Pancreas (tissue), 10 donors: ENCODE results near the gene EDNRB. TPM values are rescaled to one million over a fixed set of nuclear protein-coding genes. Genes with fewer than 3 reads are reported as not detected.

Source experiments
- ATAC-seq, 4 donors: fragments of 200-7000 bp; cut with Tn5 transposase; one replicate each; pipeline versions ENCODE4 v1.8.0 to v1.9.1; 2020; ENCODE audit warnings: mild to moderate bottlenecking in 4 of 4, moderate library complexity in 4 of 4
- DNase-seq, 6 donors: peaks; one replicate each; pipeline ENCODE4 v3.0.0-alpha.2; 2020
- FAIRE-seq: peaks from 2 replicates; lab custom pipeline; 2012; peaks lifted over from hg19 to GRCh38; lab: Jason Lieb, UNC
- H3K27ac ChIP-seq, 4 donors: fragments of 200-600 bp; sonication (generic); 1 replicate in 3 of 4; 2 replicates in 1 of 4; pipeline versions ENCODE4 v1.5.0 to v1.8.0; 2020
- H3K27me3 ChIP-seq, 4 donors: fragments of 200-600 bp; one replicate each; pipeline ENCODE4 v1.8.0; 2021
- H3K36me3 ChIP-seq, 3 donors: fragments of 200-600 bp; sonication (generic) in 1 of 3; one replicate each; pipeline versions ENCODE4 v1.5.0 to v1.8.0; 2020 to 2021
- H3K4me1 ChIP-seq, 3 donors: fragments of 200-600 bp; one replicate each; pipeline ENCODE4 v1.8.0; 2021
- H3K4me3 ChIP-seq, 4 donors: fragments of 200-600 bp; sonication (generic) in 2 of 4; one replicate each; pipeline versions ENCODE4 v1.5.0 to v1.8.0; 2020 to 2021
- H3K9me3 ChIP-seq, 4 donors: fragments of 200-600 bp; one replicate each; pipeline ENCODE4 v1.8.0; 2021
- CTCF ChIP-seq, 4 donors: fragments of 200-600 bp; sonication (generic) in 3 of 4; IDR thresholded peaks; one replicate each; pipeline versions ENCODE4 v1.5.0 to v1.8.0; 2021; ENCODE audit warnings: antibody characterized with exemption in 4 of 4
- WGBS, 2 donors: extraction: QIAGEN DNeasy Blood & Tissue Kit; methylation state at CpG; one replicate each; pipeline ENCODE4 v1.1.7; 2013; 5-methylcytosine and 5-hydroxymethylcytosine counted together
- intact Hi-C, 3 donors: fragments of 100-400 bp; cut with DNase I; formaldehyde crosslinking; loops; one replicate each; pipeline versions ENCODE4 v1.11.1 to v1.14.2; 2022
- polyA plus RNA-seq, 2 donors: library from polyadenylated mRNA; stranded (reverse); fragments of 200-250 nt; gene quantifications; one replicate each; pipeline ENCODE4 v1.2.3, GENCODE V29; 2013
- total RNA-seq, 6 donors: library from RNA; stranded (reverse); fragmentation: NEBNext Ultra II Directional in 4 of 6; extraction: Animal tissue kit (Norgen Biotek cat#: 25700) in 4 of 6; gene quantifications; one replicate each; pipeline versions ENCODE4 v1.2.1 to v1.2.4, GENCODE V29; 2021 to 2023
- donor health status: healthy with polysubstance abuse.
- donor health status: DM: no; HTN: no; CAD: no; lungs with moderate emphysema.
- donor health status: DM: no; HTN: no; CAD: no.
- donor health status: control.
- donor health status: control.
- donor health status: Bipolar disorder and iron deficiency.
- donor health status: DM: yes; HTN: yes; CAD: no.
- donor health status: DM: no; HTN: no; CAD: no.
- donor health status: DM: no; HTN: no; CAD: no.
- donor health status: DM: yes; HTN: yes; CAD: no.

The EDNRB gene
- total and polyA plus RNA-seq, 8 donors = 2.0 to 12.2 (median 5.7) TPM

- ATAC-seq (no peak), DNase-seq (no peak), FAIRE-seq (no peak)
- no peak overlapping the region for H3K27ac ChIP-seq
- TF ChIP-seq CTCF (IDR thresholded peaks at IDR 0.05) = no peak
- no peak overlapping the region for H3K4me3 ChIP-seq
- no peaks in the 10 kb centered on the region for H3K9me3 ChIP-seq
- no peaks in the 10 kb centered on the region for H3K36me3 ChIP-seq
- H3K4me1 ChIP-seq = no peaks in the 10 kb centered on the region
- H3K27me3 ChIP-seq = no peaks in the 10 kb centered on the region
- intact Hi-C loops = no loop called here
Measured at GRCh38 chr13:77930430-77930829, 11.8 kb upstream of the EDNRB start.

- no peak overlapping the region for H3K27ac ChIP-seq
- no peak for ATAC-seq
- H3K4me3 ChIP-seq = no peak overlapping the region
- DNase-seq = no peak
- H3K9me3 ChIP-seq = no peaks in the 10 kb centered on the region
- no peak for TF ChIP-seq CTCF (IDR thresholded peaks at IDR 0.05)
- H3K27me3 ChIP-seq = peaks cover 0 to 2% (median 0%) of the 10 kb centered on the region in 4 donors
- FAIRE-seq = no peak
- no peaks in the 10 kb centered on the region for H3K4me1 ChIP-seq
- intact Hi-C loops = no loop called here
- 6 to 7% methylated on average over 2 of the region's 2 CpGs for WGBS, 2 donors
- no peaks in the 10 kb centered on the region for H3K36me3 ChIP-seq
Measured at GRCh38 chr13:77928909-77929308, 10.3 kb upstream of the EDNRB start.

- DNase-seq = no peak
- Histone ChIP-seq H3K4me1 (no peaks in the 10 kb centered on the region), H3K27me3 (peaks cover 0 to 10% (median 0%) of the 10 kb centered on the region in 4 donors), H3K27ac (no peak overlapping the region), H3K9me3 (no peaks in the 10 kb centered on the region), H3K4me3 (no peak overlapping the region), H3K36me3 (no peaks in the 10 kb centered on the region)
- 74 to 89% methylated on average over 14 of the region's 14 CpGs for WGBS, 2 donors
- intact Hi-C loops = no loop called here
- no peak for TF ChIP-seq CTCF (IDR thresholded peaks at IDR 0.05)
- no peak for FAIRE-seq
- ATAC-seq = no peak
Measured at GRCh38 chr13:77925616-77926015, 7.0 kb upstream of the EDNRB start.

- H3K27ac ChIP-seq = no peak overlapping the region
- H3K36me3 ChIP-seq = no peaks in the 10 kb centered on the region
- no peak for FAIRE-seq
- no peak for DNase-seq
- peaks cover 0 to 10% (median 0%) of the 10 kb centered on the region in 4 donors for H3K27me3 ChIP-seq
- peaks cover 0 to 3% (median 0%) of the 10 kb centered on the region in 3 donors for H3K4me1 ChIP-seq
- peak overlapping the region in 2 of 4 donors; percentile 33 to 51 for H3K4me3 ChIP-seq
- TF ChIP-seq CTCF (IDR thresholded peaks at IDR 0.05) = no peak
- H3K9me3 ChIP-seq = no peaks in the 10 kb centered on the region
- peak in 2 of 4 donors; percentile 11 to 23 for ATAC-seq
- intact Hi-C loops = no loop called here
- 17 to 24% methylated on average over 8 of the region's 8 CpGs for WGBS, 2 donors
Measured at GRCh38 chr13:77919921-77920294, 1.3 kb upstream of the EDNRB start.

GRCh38 chr13:77919246-77919920, 752 bp upstream of the EDNRB start:
- TF ChIP-seq CTCF (IDR thresholded peaks at IDR 0.05) = no peak
- peak in 5 of 6 donors; percentile 15 to 58 (median 26) for DNase-seq
- intact Hi-C loops = no loop called here
- no peaks in the 10 kb centered on the region for H3K36me3 ChIP-seq
- no peak for FAIRE-seq
- peaks cover 0 to 10% (median 0%) of the 10 kb centered on the region in 4 donors for H3K27me3 ChIP-seq
- H3K4me3 ChIP-seq = peak overlapping the region; percentile 18 to 51 (median 32)
- peaks cover 0 to 3% (median 0%) of the 10 kb centered on the region in 3 donors for H3K4me1 ChIP-seq
- 1% methylated on average over 29 of the region's 29 CpGs for WGBS, 2 donors
- no peaks in the 10 kb centered on the region for H3K9me3 ChIP-seq
- peak in 3 of 4 donors; percentile 69 to 75 (median 74) for ATAC-seq
- no peak overlapping the region for H3K27ac ChIP-seq
